Measurements from ENCODE around the gene YARS2. TPM values are rescaled to one million over a fixed set of nuclear protein-coding genes. Genes with fewer than 3 reads are reported as not detected.

The YARS2 gene
- total RNA-seq, 2 donors from 2014 or later, result 34.1 to 72.7 TPM

DNA sequence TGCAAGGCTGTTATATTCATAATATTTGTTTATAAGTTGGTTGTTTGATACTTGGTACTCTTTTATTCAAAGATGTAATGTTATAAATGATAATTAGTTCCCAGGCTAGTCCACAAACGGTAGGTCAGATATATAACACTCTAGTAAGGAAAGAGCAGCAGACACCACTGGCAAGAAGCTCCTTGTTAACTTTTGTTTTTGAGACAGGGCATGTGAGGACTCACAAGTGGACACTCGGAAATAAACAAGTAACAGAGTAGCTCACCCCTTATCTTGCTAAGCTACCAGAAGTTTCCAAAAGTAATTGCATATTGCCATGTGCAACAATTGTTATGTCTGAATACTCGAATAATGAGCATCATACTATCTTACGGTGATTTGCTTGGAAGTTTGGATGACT is 38.6 kb upstream of the YARS2 start:
- Mint-ChIP-seq H3K27me3 (ENCODE audit: insufficient read depth) (no peaks in the 10 kb centered on the region), H3K36me3 (ENCODE audit: low read depth) (peaks cover 74% of the 10 kb centered on the region), H3K27ac (no peak overlapping the region), H3K9me3 (peaks cover 11% of the 10 kb centered on the region), H3K4me3 (no peak overlapping the region), H3K4me1 (no peaks in the 10 kb centered on the region)
- H3K4me3 ChIP-seq (ENCODE audit: low read length), result no peak overlapping the region
- DNase-seq, result no peak
- no peaks in the 10 kb centered on the region for H3K27me3 ChIP-seq (ENCODE audit: control insufficient read depth, insufficient read depth, low read length, poor library complexity, severe bottlenecking)
- peaks cover 76% of the 10 kb centered on the region for H3K36me3 ChIP-seq (ENCODE audit: control insufficient read depth, insufficient read depth, low read length)
- no peak overlapping the region for H3K27ac ChIP-seq (ENCODE audit: low read depth, low read length)
- WGBS, 2 experiments (ENCODE audit: insufficient coverage in 1 of 2, insufficient read length in 1 of 2), result 92% methylated on average over 4 of the region's 4 CpGs
- H3K9ac ChIP-seq (ENCODE audit: extremely low read depth, low read length, poor library complexity, severe bottlenecking), result no peak overlapping the region
- no peak for TF ChIP-seq CTCF (conservative IDR thresholded peaks at IDR 0.05)
- peaks cover 3% of the 10 kb centered on the region for H3K9me3 ChIP-seq (ENCODE audit: control insufficient read depth, low read length)
- H3K4me1 ChIP-seq (ENCODE audit: control insufficient read depth, insufficient read depth, low read length), result no peaks in the 10 kb centered on the region

- peaks cover 69% of the 10 kb centered on the region for H3K36me3 Mint-ChIP-seq (ENCODE audit: low read depth)
Measured at GRCh38 chr12:32789916-32790315, 34.2 kb upstream of the YARS2 start.

DNA sequence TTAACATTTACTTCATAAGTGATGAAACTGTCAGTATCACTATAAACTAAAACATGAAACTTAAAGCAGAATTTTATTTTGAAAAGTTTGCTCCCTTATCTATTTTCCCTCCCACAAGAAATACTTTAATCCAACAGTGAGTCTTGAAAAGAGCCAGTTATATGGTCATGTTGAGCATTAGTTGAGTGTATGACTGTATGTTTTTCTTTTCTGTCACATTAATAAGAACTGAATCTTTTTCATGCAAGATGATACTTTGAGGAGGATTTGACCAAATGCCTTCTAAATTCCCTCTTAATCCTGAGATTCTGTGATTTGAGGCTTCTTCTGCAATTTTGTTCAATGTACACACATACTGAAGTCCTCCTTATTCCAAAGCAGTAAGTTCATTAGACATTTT is 33.7 kb upstream of the YARS2 start:
- Histone ChIP-seq H3K4me3 (ENCODE audit: low read length) (no peak overlapping the region), H3K27ac (ENCODE audit: low read depth, low read length) (no peak overlapping the region), H3K27me3 (ENCODE audit: control insufficient read depth, insufficient read depth, low read length, poor library complexity, severe bottlenecking) (no peaks in the 10 kb centered on the region), H3K9me3 (ENCODE audit: control insufficient read depth, low read length) (peaks cover 8% of the 10 kb centered on the region), H3K36me3 (ENCODE audit: control insufficient read depth, insufficient read depth, low read length) (peaks cover 64% of the 10 kb centered on the region), H3K9ac (ENCODE audit: extremely low read depth, low read length, poor library complexity, severe bottlenecking) (no peak overlapping the region), H3K4me1 (ENCODE audit: control insufficient read depth, insufficient read depth, low read length) (no peaks in the 10 kb centered on the region)
- no peak for DNase-seq
- Mint-ChIP-seq H3K27me3 (ENCODE audit: insufficient read depth) (no peaks in the 10 kb centered on the region), H3K36me3 (ENCODE audit: low read depth) (peaks cover 65% of the 10 kb centered on the region), H3K4me1 (peaks cover 4% of the 10 kb centered on the region), H3K9me3 (peaks cover 16% of the 10 kb centered on the region), H3K4me3 (no peak overlapping the region), H3K27ac (no peak overlapping the region)
- no peak for TF ChIP-seq CTCF (conservative IDR thresholded peaks at IDR 0.05)

More at GRCh38 chr12:32789916-32790315, 34.2 kb upstream of the YARS2 start:
- no peaks in the 10 kb centered on the region for H3K27me3 Mint-ChIP-seq (ENCODE audit: insufficient read depth)
- H3K9me3 ChIP-seq (ENCODE audit: control insufficient read depth, low read length), result peaks cover 8% of the 10 kb centered on the region
- H3K27ac Mint-ChIP-seq, result no peak overlapping the region
- no peak overlapping the region for H3K9ac ChIP-seq (ENCODE audit: extremely low read depth, low read length, poor library complexity, severe bottlenecking)
- TF ChIP-seq CTCF (conservative IDR thresholded peaks at IDR 0.05), result no peak
- 78 to 90% methylated on average over 1 of the region's 2 CpGs for WGBS, 2 experiments (ENCODE audit: insufficient coverage in 1 of 2, insufficient read length in 1 of 2)
- H3K4me3 ChIP-seq (ENCODE audit: low read length), result no peak overlapping the region
- no peak for DNase-seq
- H3K36me3 ChIP-seq (ENCODE audit: control insufficient read depth, insufficient read depth, low read length), result peaks cover 69% of the 10 kb centered on the region
- no peaks in the 10 kb centered on the region for H3K4me1 ChIP-seq (ENCODE audit: control insufficient read depth, insufficient read depth, low read length)
- H3K27me3 ChIP-seq (ENCODE audit: control insufficient read depth, insufficient read depth, low read length, poor library complexity, severe bottlenecking), result no peaks in the 10 kb centered on the region
- H3K4me3 Mint-ChIP-seq, result no peak overlapping the region
- no peak overlapping the region for H3K27ac ChIP-seq (ENCODE audit: low read depth, low read length)
- H3K4me1 Mint-ChIP-seq, result peaks cover 4% of the 10 kb centered on the region
- peaks cover 16% of the 10 kb centered on the region for H3K9me3 Mint-ChIP-seq
